Thyroid gland (tissue), 4 donors: ENCODE data around the gene RUSC2.

ENCODE experiments used
- POLR2A ChIP-seq, 2 donors: fragments of 450-650 bp; IDR thresholded peaks; one replicate each; pipeline ENCODE4 v1.6.1; 2017; ENCODE audit warnings: antibody characterized with exemption in 2 of 2, mild to moderate bottlenecking in 2 of 2, moderate library complexity in 1 of 2
- TF ChIP-seq, protein P1 (sequence below), 6 experiments: fragments of 200-600 bp in 3 of 6; fragments of 450-650 bp in 3 of 6; sonication (generic) in 3 of 6; IDR thresholded peaks; one replicate each; pipeline ENCODE4 v1.5.1; 2016 to 2019; ENCODE audit warnings: antibody characterized with exemption in 6 of 6, mild to moderate bottlenecking in 2 of 6, inconsistent platforms in 1 of 6, moderate library complexity in 1 of 6

DNA sequence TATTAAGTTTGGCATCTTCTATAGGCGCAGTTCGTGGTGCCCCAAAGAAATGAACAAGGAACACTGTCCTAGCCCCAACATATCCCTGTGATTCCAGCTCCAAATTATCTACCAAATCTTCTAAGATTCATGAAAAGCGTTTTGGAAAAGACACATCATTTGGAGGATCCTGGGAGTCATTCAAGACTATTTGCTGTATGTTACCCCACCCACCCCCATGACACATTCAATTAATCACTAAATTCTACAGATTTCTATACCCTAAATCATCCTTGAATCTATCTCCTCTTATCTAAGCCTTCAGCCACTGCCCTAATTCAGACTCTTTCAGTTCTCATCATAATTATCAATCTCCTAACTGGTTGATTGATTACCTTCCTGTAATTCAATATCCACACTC, 5.5 kb upstream of the RUSC2 start:
- TF ChIP-seq, protein P1, sequence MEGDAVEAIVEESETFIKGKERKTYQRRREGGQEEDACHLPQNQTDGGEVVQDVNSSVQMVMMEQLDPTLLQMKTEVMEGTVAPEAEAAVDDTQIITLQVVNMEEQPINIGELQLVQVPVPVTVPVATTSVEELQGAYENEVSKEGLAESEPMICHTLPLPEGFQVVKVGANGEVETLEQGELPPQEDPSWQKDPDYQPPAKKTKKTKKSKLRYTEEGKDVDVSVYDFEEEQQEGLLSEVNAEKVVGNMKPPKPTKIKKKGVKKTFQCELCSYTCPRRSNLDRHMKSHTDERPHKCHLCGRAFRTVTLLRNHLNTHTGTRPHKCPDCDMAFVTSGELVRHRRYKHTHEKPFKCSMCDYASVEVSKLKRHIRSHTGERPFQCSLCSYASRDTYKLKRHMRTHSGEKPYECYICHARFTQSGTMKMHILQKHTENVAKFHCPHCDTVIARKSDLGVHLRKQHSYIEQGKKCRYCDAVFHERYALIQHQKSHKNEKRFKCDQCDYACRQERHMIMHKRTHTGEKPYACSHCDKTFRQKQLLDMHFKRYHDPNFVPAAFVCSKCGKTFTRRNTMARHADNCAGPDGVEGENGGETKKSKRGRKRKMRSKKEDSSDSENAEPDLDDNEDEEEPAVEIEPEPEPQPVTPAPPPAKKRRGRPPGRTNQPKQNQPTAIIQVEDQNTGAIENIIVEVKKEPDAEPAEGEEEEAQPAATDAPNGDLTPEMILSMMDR (IDR thresholded peaks at IDR 0.05), result no peak
- no peak for TF ChIP-seq POLR2A (IDR thresholded peaks at IDR 0.05)
